ENCODE results near the gene FLNB.

Gene FLNB

DNA sequence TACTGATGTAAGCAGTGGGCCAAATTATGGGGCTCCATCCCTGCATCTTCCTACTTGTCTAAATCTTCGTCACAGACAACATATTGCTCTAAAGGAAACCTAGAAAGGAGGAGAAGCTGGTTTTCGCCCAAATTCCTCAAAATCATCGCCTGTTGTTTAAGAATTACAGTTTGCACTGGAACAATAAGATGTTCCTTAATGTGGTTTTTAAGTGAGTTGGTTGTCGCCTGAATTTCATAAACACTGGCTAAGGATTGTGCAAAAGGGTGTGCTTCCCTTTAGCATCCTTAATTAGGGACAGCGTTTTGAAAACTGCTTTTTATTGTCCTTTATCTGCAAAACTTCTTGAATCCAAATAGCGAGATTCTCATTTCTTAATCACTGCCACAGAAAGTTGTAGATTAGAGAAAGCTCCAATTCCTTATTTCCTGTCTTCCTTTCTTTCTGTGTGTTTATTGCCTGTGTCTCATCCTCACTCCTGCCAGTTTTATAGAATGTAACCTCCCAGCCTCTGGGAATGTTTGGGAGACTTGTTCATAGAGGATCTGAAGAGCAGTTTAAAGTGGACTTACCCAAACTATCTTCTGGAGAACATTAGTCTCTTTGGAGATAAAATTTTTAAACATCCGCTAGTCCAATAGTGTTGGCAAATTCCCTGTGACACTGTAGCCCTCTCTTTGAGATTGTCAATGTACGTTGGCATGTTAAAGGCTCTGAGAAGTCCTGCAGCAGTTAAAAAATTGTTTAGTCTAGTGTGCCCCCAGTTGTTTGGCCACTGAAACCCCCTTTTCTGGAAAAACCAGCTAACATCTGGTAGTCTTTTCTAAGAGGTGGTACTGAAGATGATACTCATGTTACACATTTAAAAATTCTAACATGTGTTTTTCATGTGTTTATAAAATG, 50.4 kb downstream of the FLNB start:
- no peak overlapping the region for H3K4me3 ChIP-seq (ENCODE audit: low read length, poor library complexity, severe bottlenecking)
- no peaks in the 10 kb centered on the region for H3K9me3 ChIP-seq (ENCODE audit: insufficient read depth, low read depth, low read length)
- no peaks in the 10 kb centered on the region for H3F3A ChIP-seq (ENCODE audit: low read depth)
- no peaks in the 10 kb centered on the region for H3K27me3 ChIP-seq (ENCODE audit: insufficient read depth, low read length, poor library complexity, severe bottlenecking)
- H3K9me2 ChIP-seq (replicated peaks; ENCODE audit: low read depth, low read length), result no peaks in the 10 kb centered on the region
- TF ChIP-seq, protein P1, sequence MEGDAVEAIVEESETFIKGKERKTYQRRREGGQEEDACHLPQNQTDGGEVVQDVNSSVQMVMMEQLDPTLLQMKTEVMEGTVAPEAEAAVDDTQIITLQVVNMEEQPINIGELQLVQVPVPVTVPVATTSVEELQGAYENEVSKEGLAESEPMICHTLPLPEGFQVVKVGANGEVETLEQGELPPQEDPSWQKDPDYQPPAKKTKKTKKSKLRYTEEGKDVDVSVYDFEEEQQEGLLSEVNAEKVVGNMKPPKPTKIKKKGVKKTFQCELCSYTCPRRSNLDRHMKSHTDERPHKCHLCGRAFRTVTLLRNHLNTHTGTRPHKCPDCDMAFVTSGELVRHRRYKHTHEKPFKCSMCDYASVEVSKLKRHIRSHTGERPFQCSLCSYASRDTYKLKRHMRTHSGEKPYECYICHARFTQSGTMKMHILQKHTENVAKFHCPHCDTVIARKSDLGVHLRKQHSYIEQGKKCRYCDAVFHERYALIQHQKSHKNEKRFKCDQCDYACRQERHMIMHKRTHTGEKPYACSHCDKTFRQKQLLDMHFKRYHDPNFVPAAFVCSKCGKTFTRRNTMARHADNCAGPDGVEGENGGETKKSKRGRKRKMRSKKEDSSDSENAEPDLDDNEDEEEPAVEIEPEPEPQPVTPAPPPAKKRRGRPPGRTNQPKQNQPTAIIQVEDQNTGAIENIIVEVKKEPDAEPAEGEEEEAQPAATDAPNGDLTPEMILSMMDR (conservative IDR thresholded peaks at IDR 0.05; ENCODE audit: low read length), result no peak
- TF ChIP-seq EZH2phosphoT487 (IDR thresholded peaks at IDR 0.05; ENCODE audit: borderline replicate concordance), result no peak
- no peaks in the 10 kb centered on the region; the same call in 1 of the 2 replicates for H3K79me2 ChIP-seq (ENCODE audit: insufficient read depth, low read length)
- peaks cover 6% of the 10 kb centered on the region for H3K4me1 ChIP-seq (ENCODE audit: insufficient read depth, low read length, poor library complexity, severe bottlenecking)
- H3K4me2 ChIP-seq (ENCODE audit: low read depth, low read length, poor library complexity, severe bottlenecking), result no peak overlapping the region
- H3K36me3 ChIP-seq (ENCODE audit: insufficient read depth, low read length), result no peaks in the 10 kb centered on the region; the same call in 1 of the 2 replicates
- peaks cover 4% of the 10 kb centered on the region for H4K20me1 ChIP-seq (ENCODE audit: insufficient read depth, low read length, poor library complexity, severe bottlenecking)
- no peak overlapping the region for H2AFZ ChIP-seq (ENCODE audit: low read length)
- no peak overlapping the region for H3K9ac ChIP-seq (ENCODE audit: low read depth, low read length, poor library complexity, severe bottlenecking)

DNA sequence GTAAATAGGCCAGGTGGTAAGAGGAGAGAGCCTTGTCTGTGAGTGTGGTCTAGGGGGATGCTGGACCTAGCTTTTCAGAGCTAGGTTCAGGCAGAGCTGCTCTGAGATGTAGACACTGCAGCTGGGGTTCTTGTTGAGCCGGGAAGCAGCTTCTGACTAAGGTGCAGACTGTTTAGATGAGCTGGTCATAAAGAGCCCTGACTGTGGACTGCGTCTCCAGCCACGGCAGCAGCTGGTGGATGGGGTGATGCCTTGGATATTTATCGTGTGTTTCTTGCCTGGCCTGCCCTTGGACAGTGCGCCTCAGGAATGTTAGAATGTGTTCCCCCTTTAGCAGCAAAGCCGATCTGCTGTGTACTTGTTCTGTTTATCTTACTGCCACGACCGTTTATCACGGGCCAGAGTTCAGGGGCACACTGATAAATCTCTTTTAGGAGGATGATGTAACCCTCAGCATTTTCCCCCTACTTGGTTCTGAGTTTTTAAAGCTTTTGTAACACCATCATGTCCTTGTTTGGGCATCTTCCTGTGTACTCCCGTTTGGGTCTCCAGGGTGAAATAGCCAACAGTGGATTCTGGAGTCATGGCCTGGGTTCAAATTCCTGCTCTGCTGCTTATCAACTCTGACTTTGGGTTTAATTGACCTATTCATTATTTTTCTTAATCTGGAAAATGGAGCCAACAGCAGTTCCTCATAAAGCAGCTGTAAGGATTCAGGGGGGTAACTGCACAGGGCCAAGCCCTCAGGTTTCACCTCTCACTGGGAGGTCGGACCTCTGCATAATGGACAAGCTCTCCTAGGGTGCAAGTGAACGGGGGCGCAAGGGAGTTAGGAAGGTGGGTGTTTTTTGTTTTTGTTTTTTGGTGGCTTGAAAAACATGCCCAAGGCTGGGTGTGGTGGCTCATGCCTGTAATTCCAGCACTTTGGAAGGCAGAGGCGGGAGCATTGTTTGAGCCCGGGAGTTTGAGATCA, 51.4 kb downstream of the FLNB start:
- Histone ChIP-seq H3K4me2 (ENCODE audit: low read depth, low read length, poor library complexity, severe bottlenecking) (no peak overlapping the region), H3K4me3 (ENCODE audit: low read length, poor library complexity, severe bottlenecking) (no peak overlapping the region), H3F3A (ENCODE audit: low read depth) (no peaks in the 10 kb centered on the region), H4K20me1 (ENCODE audit: insufficient read depth, low read length, poor library complexity, severe bottlenecking) (peaks cover 4% of the 10 kb centered on the region), H3K9me2 (replicated peaks; ENCODE audit: low read depth, low read length) (no peaks in the 10 kb centered on the region), H3K4me1 (ENCODE audit: insufficient read depth, low read length, poor library complexity, severe bottlenecking) (peaks cover 11% of the 10 kb centered on the region), H3K36me3 (ENCODE audit: insufficient read depth, low read length) (no peaks in the 10 kb centered on the region; the same call in 1 of the 2 replicates), H3K79me2 (ENCODE audit: insufficient read depth, low read length) (no peaks in the 10 kb centered on the region; the same call in 1 of the 2 replicates), H2AFZ (ENCODE audit: low read length) (no peak overlapping the region), H3K9ac (ENCODE audit: low read depth, low read length, poor library complexity, severe bottlenecking) (no peak overlapping the region), H3K27me3 (ENCODE audit: insufficient read depth, low read length, poor library complexity, severe bottlenecking) (no peaks in the 10 kb centered on the region), H3K9me3 (ENCODE audit: insufficient read depth, low read depth, low read length) (no peaks in the 10 kb centered on the region)
- TF ChIP-seq EZH2phosphoT487 (IDR thresholded peaks at IDR 0.05; ENCODE audit: borderline replicate concordance), result no peak
- TF ChIP-seq, protein P1 (conservative IDR thresholded peaks at IDR 0.05; ENCODE audit: low read length), result no peak

DNA sequence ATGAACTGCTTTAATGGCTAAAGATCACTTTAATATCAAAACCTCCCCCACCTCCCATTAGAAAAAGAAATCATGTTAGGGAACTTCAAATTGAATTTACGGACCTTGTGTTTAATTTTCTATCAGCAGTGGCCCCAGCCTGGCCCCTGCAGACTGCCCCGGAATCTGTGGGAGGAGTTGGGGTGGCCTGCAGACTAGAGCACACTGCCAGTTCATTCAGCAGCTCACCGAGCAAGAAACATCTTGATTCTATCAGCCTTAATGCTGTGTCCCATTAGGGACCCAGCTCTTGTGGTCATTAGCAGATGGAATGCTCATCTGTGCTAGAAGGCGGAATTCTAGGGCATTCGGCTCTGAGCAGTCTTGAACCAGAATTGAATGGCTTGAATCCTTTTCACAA, 54.2 kb downstream of the FLNB start:
- Histone ChIP-seq H3K79me2 (ENCODE audit: insufficient read depth, low read length) (peaks cover 3% of the 10 kb centered on the region; the same call in 1 of the 2 replicates), H3K4me1 (ENCODE audit: insufficient read depth, low read length, poor library complexity, severe bottlenecking) (peaks cover 11% of the 10 kb centered on the region), H3K4me2 (ENCODE audit: low read depth, low read length, poor library complexity, severe bottlenecking) (no peak overlapping the region)

More for the DNA sequence above, 54.2 kb downstream of the FLNB start:
- Histone ChIP-seq H3K9me2 (replicated peaks; ENCODE audit: low read depth, low read length) (no peaks in the 10 kb centered on the region), H3K9me3 (ENCODE audit: insufficient read depth, low read depth, low read length) (no peaks in the 10 kb centered on the region), H3K4me3 (ENCODE audit: low read length, poor library complexity, severe bottlenecking) (no peak overlapping the region), H4K20me1 (ENCODE audit: insufficient read depth, low read length, poor library complexity, severe bottlenecking) (peaks cover 4% of the 10 kb centered on the region), H2AFZ (ENCODE audit: low read length) (no peak overlapping the region), H3K9ac (ENCODE audit: low read depth, low read length, poor library complexity, severe bottlenecking) (no peak overlapping the region), H3F3A (ENCODE audit: low read depth) (no peaks in the 10 kb centered on the region), H3K36me3 (ENCODE audit: insufficient read depth, low read length) (no peaks in the 10 kb centered on the region), H3K27me3 (ENCODE audit: insufficient read depth, low read length, poor library complexity, severe bottlenecking) (no peaks in the 10 kb centered on the region)
- TF ChIP-seq, protein P1 (conservative IDR thresholded peaks at IDR 0.05; ENCODE audit: low read length), result no peak

All from Loucy (cell line).